Fibroblast of villous mesenchyme (primary cell): ENCODE data around the gene TMEM123. TPM values are rescaled to one million over a fixed set of nuclear protein-coding genes. Genes with fewer than 3 reads are reported as not detected.

Experiments used
- DNase-seq: peaks from one replicate; pipeline ENCODE4 v3.0.0-alpha.2; 2010; ENCODE audit warnings: low read depth
- H3K4me3 ChIP-seq: 2 replicates; pipeline ENCODE4 v1.5.1; 2011; ENCODE audit warnings: low read depth, mild to moderate bottlenecking, low read length
- CTCF ChIP-seq: IDR thresholded peaks from 2 replicates; pipeline ENCODE4 v1.5.1; 2012; ENCODE audit warnings: low read depth, mild to moderate bottlenecking, low read length; ENCODE audit not compliant: insufficient read depth
- total RNA-seq: library from RNA; depleted of rRNA; stranded (reverse); fragments of >200 nt; gene quantifications from 2 replicates; pipeline ENCODE4 v1.2.3, GENCODE V29; 2012

The TMEM123 gene
- total RNA-seq, 1 donor, result 89.8 TPM

- H3K4me3 ChIP-seq, result no peak overlapping the region
- TF ChIP-seq CTCF, result no peak
- DNase-seq, result peak; percentile 49
Observed at GRCh38 chr11:102494216-102494615, 41.7 kb upstream of the TMEM123 start.

GRCh38 chr11:102493524-102493923 is 41.0 kb upstream of the TMEM123 start:
- no peak overlapping the region for H3K4me3 ChIP-seq
- DNase-seq, result no peak
- TF ChIP-seq CTCF, result no peak

DNA sequence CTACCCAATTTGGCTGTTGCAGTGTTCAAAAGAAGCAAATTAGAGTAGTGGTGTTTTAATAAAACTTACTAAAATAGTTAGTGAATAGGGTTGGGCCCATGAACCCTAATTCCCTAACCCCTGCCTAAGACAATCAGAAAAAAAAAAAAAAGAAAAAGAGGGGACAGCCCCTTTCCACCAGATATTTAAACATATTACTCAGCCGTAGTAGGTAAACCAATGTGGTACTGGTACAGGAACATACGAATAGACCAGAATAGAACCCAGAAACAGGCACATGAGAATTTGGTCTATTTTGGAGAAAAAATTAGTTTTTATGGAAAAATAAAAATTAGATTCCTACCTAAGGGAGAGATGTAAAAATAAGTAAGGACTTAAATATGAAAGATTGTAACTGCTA is 39.4 kb upstream of the TMEM123 start:
- no peak for TF ChIP-seq CTCF
- no peak for DNase-seq
- no peak overlapping the region for H3K4me3 ChIP-seq

DNA sequence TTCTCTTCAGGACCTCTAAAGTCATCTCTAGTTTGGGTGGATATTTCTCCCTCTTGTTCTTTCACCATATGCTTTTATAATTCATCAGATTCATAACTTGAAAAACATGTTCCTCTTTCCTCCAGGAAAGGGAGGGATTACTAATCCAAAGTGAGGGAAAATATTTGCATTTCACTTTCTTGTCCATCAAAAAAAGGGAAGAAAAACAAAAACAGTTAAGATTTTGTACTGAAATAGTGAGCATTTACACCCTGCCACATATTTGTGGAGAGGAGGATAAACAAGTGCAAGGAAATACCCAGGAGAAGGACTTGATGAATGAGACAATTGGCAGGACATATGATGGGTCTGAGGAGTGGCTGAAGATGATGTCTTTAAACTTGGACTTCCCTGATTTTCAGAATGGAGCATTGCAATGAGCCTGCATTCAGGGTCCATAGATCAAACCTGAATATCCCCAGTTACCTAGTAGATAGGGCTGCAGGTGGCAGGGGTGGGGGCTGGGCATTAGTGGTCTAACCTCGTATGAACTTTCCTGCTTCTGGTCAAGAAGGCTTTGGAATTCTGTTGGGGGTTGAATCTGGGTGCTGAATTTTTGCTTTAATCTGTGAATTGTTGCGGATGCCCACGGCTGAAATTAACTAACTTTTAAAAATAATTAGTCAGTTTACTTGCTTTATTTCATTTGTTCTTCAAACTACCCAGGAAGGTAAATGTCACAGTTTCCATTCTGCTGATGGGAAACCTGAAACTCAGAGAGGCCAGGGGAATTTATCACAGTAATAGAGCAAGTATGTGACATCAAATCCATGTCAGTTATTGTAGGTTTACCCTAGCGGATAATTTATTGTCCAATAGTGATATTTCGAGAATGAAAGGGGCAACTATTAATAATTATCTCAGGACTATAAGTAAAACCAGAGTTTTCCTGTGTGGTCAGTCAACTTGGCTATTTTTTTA is 36.9 kb upstream of the TMEM123 start:
- DNase-seq, result no peak
- TF ChIP-seq CTCF, result no peak
- H3K4me3 ChIP-seq, result no peak overlapping the region

DNA sequence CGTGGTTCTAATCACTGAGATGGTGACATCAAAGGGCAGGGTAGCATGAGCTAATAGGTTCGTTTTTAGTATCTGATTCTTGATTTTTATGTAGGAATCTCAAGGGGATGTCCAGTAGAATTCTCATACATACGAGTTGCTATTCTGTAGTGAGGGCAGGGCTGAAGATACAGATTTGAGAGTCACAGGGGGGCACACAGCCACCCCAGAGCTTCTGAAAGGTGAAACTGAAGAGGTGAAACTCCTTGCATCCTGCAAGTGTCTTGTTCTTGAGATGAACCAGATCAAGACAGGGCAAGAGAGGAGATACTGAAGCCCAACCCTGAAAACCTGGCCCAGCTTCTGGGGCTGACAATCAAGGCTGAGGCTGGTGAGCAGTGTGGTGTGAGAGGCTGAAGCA is 35.6 kb upstream of the TMEM123 start:
- DNase-seq, result no peak
- TF ChIP-seq CTCF, result no peak
- H3K4me3 ChIP-seq, result no peak overlapping the region

GRCh38 chr11:102487214-102487613 is 34.6 kb upstream of the TMEM123 start:
- no peak for DNase-seq
- TF ChIP-seq CTCF, result no peak
- H3K4me3 ChIP-seq, result no peak overlapping the region
